Activated CD4-positive, alpha-beta T cell treated with anti-CD3 and anti-CD28 coated beads, Interleukin-2, amount 10 ng/mL, durations not matched to agents 7 days and 5 days (primary cell): ENCODE measurements around the gene NLN. TPM values are rescaled to one million over a fixed set of nuclear protein-coding genes. Genes with fewer than 3 reads are reported as not detected.
A peak's percentile ranks its signal among the peaks of the same experiment; 100 is the strongest.
"Not testable (repeated sequence)": the region's sequence is repeated elsewhere in the genome, so short reads cannot be mapped to it uniquely, and the experiment has no call there.

Experiments used
- CTCF ChIA-PET: fragments of 350-600 bp; sonication (Branson Sonifier 250); formaldehyde crosslinking; loops from one replicate; lab custom pipeline; 2021; ENCODE audit warnings: antibody characterized with exemption; lab: Charles Lee
- POLR2A ChIA-PET: fragments of 350-600 bp; sonication (Branson Sonifier 250); formaldehyde crosslinking; loops from one replicate; lab custom pipeline; 2021; ENCODE audit warnings: antibody characterized with exemption; lab: Charles Lee
- DNase-seq: peaks from one replicate; pipeline ENCODE4 v3.0.0-alpha.2; 2020
- H3K27ac Mint-ChIP-seq: one replicate; pipeline ENCODE4 v1.8.0; 2021; ENCODE audit warnings: mild to moderate bottlenecking, moderate library complexity, mixed read lengths
- H3K27me3 Mint-ChIP-seq: one replicate; pipeline ENCODE4 v1.8.0; 2021; ENCODE audit warnings: mixed read lengths
- H3K36me3 Mint-ChIP-seq: one replicate; pipeline ENCODE4 v1.8.0; 2021; ENCODE audit warnings: low read depth, mixed read lengths
- H3K4me1 Mint-ChIP-seq: one replicate; pipeline ENCODE4 v1.8.0; 2021; ENCODE audit warnings: mixed read lengths
- H3K4me3 Mint-ChIP-seq: one replicate; pipeline ENCODE4 v1.8.0; 2021; ENCODE audit warnings: mild to moderate bottlenecking, moderate library complexity, mixed read lengths
- H3K9me3 Mint-ChIP-seq: one replicate; pipeline ENCODE4 v1.8.0; 2021; ENCODE audit warnings: mixed read lengths
- total RNA-seq, 2 experiments: library from RNA; stranded (reverse); gene quantifications; one replicate each; pipeline ENCODE4 v1.2.3, GENCODE V29; 2021

The NLN gene
- total RNA-seq, 2 experiments from 2014 or later = 11.0 to 12.4 TPM

DNA sequence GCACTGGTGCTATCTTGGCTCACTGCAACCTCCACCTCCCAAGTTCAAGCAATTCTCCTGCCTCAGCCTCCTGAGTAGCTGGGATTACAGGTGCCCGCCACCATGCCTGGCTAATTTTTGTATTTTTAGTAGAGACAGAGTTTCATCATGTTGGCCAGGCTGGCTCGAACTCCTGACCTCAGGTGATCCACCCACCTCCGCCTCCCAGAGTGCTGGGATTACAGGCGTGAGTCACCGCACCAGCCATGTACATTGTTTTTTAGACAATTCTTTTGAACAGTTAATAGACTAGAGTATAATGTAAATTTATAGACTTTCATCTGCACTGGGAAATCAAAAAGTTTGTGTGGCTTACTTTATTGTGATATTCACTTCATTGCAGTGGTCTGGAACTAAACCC lies 85.5 kb downstream of the NLN start:
- CTCF ChIA-PET, H3K27me3 Mint-ChIP-seq, H3K4me3 Mint-ChIP-seq, H3K9me3 Mint-ChIP-seq, DNase-seq, POLR2A ChIA-PET, H3K27ac Mint-ChIP-seq: not testable (repeated sequence)
- peaks cover 26% of the 10 kb centered on the region for H3K4me1 Mint-ChIP-seq
- H3K36me3 Mint-ChIP-seq = peaks cover 37% of the 10 kb centered on the region

GRCh38 chr5:65808251-65808741 lies 86.3 kb downstream of the NLN start:
- no peak for DNase-seq
- Mint-ChIP-seq H3K27ac (no peak overlapping the region), H3K27me3 (no peaks in the 10 kb centered on the region), H3K36me3 (peaks cover 41% of the 10 kb centered on the region), H3K4me3 (no peak overlapping the region), H3K4me1 (peaks cover 34% of the 10 kb centered on the region), H3K9me3 (no peaks in the 10 kb centered on the region)
- CTCF ChIA-PET = no interaction called here
- POLR2A ChIA-PET = no interaction called here

- Mint-ChIP-seq H3K4me3 (no peak overlapping the region), H3K4me1 (peaks cover 32% of the 10 kb centered on the region), H3K27ac (no peak overlapping the region), H3K9me3 (no peaks in the 10 kb centered on the region), H3K36me3 (peaks cover 41% of the 10 kb centered on the region), H3K27me3 (no peaks in the 10 kb centered on the region)
- CTCF ChIA-PET = no interaction called here
- no peak for DNase-seq
- POLR2A ChIA-PET = no interaction called here
These were observed 86.8 kb downstream of the NLN start for GRCh38 chr5:65808818-65809217.

DNA sequence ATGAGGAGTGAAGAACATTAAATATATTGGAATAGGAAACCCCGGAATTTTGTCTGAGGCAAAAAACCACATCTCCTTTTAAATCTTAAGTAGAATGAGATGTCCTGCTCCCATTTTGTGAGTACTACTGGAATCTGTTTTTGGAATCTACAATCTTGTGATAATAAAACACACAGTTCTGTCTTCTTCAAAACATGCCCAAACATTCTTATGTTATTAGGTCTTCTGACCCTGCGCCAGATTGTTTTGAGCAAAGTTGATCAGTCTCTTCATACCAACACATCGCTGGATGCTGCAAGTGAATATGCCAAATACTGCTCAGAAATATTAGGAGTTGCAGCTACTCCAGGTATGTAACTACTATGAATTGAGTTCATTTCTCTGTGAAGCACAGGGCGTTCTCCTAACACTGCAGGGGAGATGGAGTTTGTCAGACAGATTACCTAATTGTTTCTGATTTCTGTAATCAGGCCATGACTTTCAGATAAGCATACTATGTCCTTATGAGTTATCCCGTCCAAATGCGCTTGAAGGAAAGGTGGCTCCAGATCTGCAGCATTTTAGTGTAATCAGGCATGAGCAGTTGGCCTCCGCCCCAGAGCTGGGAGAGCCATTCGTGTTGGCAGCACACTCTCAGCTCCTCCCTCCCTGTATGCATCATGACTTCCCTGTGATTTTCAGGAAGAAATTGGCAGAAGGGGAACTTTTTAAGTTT lies 88.0 kb downstream of the NLN start:
- H3K27ac Mint-ChIP-seq = no peak overlapping the region
- DNase-seq = no peak
- H3K36me3 Mint-ChIP-seq = peaks cover 42% of the 10 kb centered on the region
- no peak overlapping the region for H3K4me3 Mint-ChIP-seq
- H3K9me3 Mint-ChIP-seq = no peaks in the 10 kb centered on the region
- ChIA-PET POLR2A (no interaction called here), CTCF (interaction anchor here (1.0 kb wide), 1 partner anchor 9 kb away, joined by 3 read pairs; no protein-coding TSS in a partner anchor)
- H3K4me1 Mint-ChIP-seq = peaks cover 21% of the 10 kb centered on the region
- H3K27me3 Mint-ChIP-seq = no peaks in the 10 kb centered on the region

DNA sequence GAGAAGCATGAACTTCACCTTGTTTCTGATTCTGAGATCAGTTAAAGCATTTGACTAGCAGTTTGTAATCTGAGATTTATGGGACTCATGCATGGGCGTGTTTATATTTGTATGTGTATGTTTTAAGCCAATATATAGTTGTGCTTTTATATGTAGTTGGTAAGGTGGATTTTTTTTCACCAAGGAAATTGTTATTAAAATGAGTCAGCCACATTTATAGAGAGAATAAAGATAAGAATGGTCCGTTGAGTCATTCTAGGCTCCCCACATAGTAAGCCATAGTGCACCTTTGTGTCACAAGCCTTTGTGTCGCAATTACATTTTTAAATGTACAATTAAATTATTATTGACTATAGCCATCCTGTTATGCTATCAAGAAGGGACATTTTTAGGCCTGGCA lies 89.0 kb downstream of the NLN start:
- H3K4me3 Mint-ChIP-seq = no peak overlapping the region

DNA sequence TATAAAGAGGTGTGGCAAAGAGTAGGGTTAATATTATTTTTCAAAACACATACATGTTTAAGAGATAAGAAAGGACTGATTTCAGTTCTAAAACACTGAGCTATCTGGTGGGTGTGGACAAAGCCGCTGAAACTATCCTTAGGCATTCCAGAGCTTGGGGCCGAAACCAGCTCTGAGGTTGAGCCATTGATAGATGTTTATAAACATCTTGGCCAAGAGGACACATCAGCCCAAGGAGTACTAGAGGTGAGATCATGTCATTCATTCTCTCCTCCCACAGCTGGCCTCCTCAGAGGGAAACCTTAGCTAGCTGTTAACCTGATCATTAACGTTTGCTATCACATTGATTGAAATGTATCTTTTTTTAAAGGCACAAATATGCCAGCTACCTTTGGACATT lies 89.9 kb downstream of the NLN start:
- no peaks in the 10 kb centered on the region for H3K9me3 Mint-ChIP-seq
- ChIA-PET CTCF (interaction anchor here (1.0 kb wide), 1 partner anchor 11 kb away, joined by 4 read pairs; no protein-coding TSS in a partner anchor), POLR2A (no interaction called here)
- no peak overlapping the region for H3K4me3 Mint-ChIP-seq
- no peak overlapping the region for H3K27ac Mint-ChIP-seq
- H3K27me3 Mint-ChIP-seq = no peaks in the 10 kb centered on the region
- H3K4me1 Mint-ChIP-seq = peaks cover 17% of the 10 kb centered on the region
- peaks cover 35% of the 10 kb centered on the region for H3K36me3 Mint-ChIP-seq
- no peak for DNase-seq

More for the DNA sequence above, 89.0 kb downstream of the NLN start:
- ChIA-PET CTCF (interaction anchor here (1.0 kb wide), 1 partner anchor 8 kb away, joined by 3 read pairs; no protein-coding TSS in a partner anchor), POLR2A (no interaction called here)
- H3K9me3 Mint-ChIP-seq = no peaks in the 10 kb centered on the region
- no peak overlapping the region for H3K27ac Mint-ChIP-seq
- peaks cover 37% of the 10 kb centered on the region for H3K36me3 Mint-ChIP-seq
- H3K4me1 Mint-ChIP-seq = peaks cover 17% of the 10 kb centered on the region
- DNase-seq = no peak
- no peaks in the 10 kb centered on the region for H3K27me3 Mint-ChIP-seq

GRCh38 chr5:65812648-65813047 lies 90.6 kb downstream of the NLN start:
- Mint-ChIP-seq H3K9me3 (no peaks in the 10 kb centered on the region), H3K4me3 (no peak overlapping the region), H3K36me3 (peaks cover 35% of the 10 kb centered on the region), H3K4me1 (peaks cover 17% of the 10 kb centered on the region), H3K27ac (peak overlapping the region; percentile 1), H3K27me3 (no peaks in the 10 kb centered on the region)
- ChIA-PET CTCF (interaction anchor here (1.0 kb wide), 1 partner anchor 12 kb away, joined by 4 read pairs; no protein-coding TSS in a partner anchor), POLR2A (no interaction called here)
- peak; percentile 43 for DNase-seq

- no peak overlapping the region for H3K4me3 Mint-ChIP-seq
- ChIA-PET CTCF (interaction anchor here (1.0 kb wide), 1 partner anchor 13 kb away, joined by 4 read pairs; no protein-coding TSS in a partner anchor), POLR2A (no interaction called here)
- no peaks in the 10 kb centered on the region for H3K9me3 Mint-ChIP-seq
- no peaks in the 10 kb centered on the region for H3K27me3 Mint-ChIP-seq
- H3K4me1 Mint-ChIP-seq = peaks cover 17% of the 10 kb centered on the region
- DNase-seq = no peak
- H3K27ac Mint-ChIP-seq = peak overlapping the region; percentile 9
- peaks cover 35% of the 10 kb centered on the region for H3K36me3 Mint-ChIP-seq
These were observed 91.2 kb downstream of the NLN start for GRCh38 chr5:65813174-65813573.

GRCh38 chr5:65815161-65815560 lies 93.2 kb downstream of the NLN start:
- ChIA-PET CTCF (interaction anchor here (0.6 to 1.1 kb wide), 2 partner anchors 11 to 109 kb away, joined by 3 read pairs; no protein-coding TSS in a partner anchor), POLR2A (no interaction called here)
- peaks cover 26% of the 10 kb centered on the region for H3K4me1 Mint-ChIP-seq
- H3K9me3 Mint-ChIP-seq = no peaks in the 10 kb centered on the region
- H3K27ac Mint-ChIP-seq = no peak overlapping the region
- H3K27me3 Mint-ChIP-seq = no peaks in the 10 kb centered on the region
- DNase-seq = no peak
- no peak overlapping the region for H3K4me3 Mint-ChIP-seq
- peaks cover 25% of the 10 kb centered on the region for H3K36me3 Mint-ChIP-seq

DNA sequence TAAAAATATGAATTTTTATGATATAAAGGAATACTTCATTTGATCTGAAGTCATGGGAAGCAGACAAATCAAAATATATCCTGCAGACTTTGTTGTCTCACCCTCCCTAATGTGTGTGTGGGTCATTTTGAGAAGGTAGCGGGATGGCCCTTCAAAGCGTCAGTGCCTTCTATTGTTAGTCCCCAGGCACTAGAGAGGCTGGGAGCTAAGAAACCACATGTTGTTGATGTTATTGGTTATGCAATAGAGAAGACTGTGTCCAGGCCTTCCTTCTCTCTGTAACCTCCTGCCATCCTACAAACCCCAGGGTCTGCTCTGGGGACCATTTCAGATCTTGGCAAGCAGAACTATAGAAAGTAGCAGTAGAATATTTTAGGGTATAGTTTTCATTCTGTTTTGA lies 94.7 kb downstream of the NLN start:
- no peak overlapping the region for H3K4me3 Mint-ChIP-seq
- ChIA-PET CTCF (interaction anchor here (0.7 kb wide), 1 partner anchor 166 kb away, joined by 3 read pairs; no protein-coding TSS in a partner anchor), POLR2A (no interaction called here)
- no peak overlapping the region for H3K27ac Mint-ChIP-seq
- no peaks in the 10 kb centered on the region for H3K27me3 Mint-ChIP-seq
- DNase-seq = no peak
- H3K9me3 Mint-ChIP-seq = no peaks in the 10 kb centered on the region
- peaks cover 29% of the 10 kb centered on the region for H3K4me1 Mint-ChIP-seq
- H3K36me3 Mint-ChIP-seq = peaks cover 23% of the 10 kb centered on the region

DNA sequence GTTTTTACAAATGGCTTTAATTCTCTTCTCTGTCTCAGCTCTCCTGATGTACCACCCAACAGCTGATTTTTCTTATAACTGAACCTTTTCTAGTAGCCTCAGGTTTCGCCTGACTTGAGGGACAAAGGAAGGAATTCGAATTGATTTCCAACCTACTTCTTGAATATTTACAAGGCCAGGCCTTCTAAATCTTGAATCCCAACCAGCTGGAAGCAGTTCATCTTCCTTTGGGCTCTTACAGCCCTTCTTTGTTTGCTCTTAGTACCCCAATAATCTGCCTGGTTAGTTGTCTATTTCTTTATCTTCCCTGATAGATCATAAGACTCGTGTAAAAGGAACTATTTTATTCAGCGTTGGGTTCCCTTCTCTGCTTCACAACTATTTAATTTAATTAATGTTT lies 95.9 kb downstream of the NLN start:
- no peak for DNase-seq
- Mint-ChIP-seq H3K27me3 (no peaks in the 10 kb centered on the region), H3K4me3 (no peak overlapping the region), H3K36me3 (peaks cover 21% of the 10 kb centered on the region), H3K27ac (no peak overlapping the region), H3K9me3 (no peaks in the 10 kb centered on the region), H3K4me1 (peaks cover 18% of the 10 kb centered on the region)
- CTCF ChIA-PET = no interaction called here
- POLR2A ChIA-PET = no interaction called here

DNA sequence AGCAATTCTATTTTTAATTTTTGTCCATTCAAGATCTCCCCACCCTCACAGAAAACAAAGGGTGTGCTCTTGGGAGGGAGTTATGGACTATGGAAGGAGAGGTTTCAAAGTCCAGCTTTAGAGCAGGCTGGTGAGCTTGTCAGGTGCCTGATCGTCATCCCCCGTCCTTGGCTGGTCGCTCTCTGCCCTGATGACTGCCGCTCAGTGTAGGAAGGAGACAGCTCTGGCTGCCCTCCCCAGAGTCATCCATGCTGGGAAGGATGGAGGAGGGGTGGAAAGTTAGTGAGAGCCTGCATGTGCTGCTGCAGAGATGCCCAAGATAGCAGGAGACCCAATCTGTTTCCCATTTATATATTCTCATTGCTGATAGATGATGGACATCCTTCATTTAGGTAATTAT lies 96.6 kb downstream of the NLN start:
- no peak overlapping the region for H3K4me3 Mint-ChIP-seq
- H3K9me3 Mint-ChIP-seq = no peaks in the 10 kb centered on the region
- H3K36me3 Mint-ChIP-seq = peaks cover 15% of the 10 kb centered on the region
- H3K27ac Mint-ChIP-seq = no peak overlapping the region
- peaks cover 12% of the 10 kb centered on the region for H3K4me1 Mint-ChIP-seq
- no peak for DNase-seq
- ChIA-PET CTCF (interaction anchor here (1.2 to 1.3 kb wide), 2 partner anchors 13 to 256 kb away, joined by 4 to 5 read pairs; no protein-coding TSS in a partner anchor), POLR2A (no interaction called here)
- H3K27me3 Mint-ChIP-seq = no peaks in the 10 kb centered on the region

GRCh38 chr5:65819215-65819904 lies 97.4 kb downstream of the NLN start:
- H3K4me3 Mint-ChIP-seq = no peak overlapping the region
- DNase-seq = no peak
- ChIA-PET POLR2A (no interaction called here), CTCF (interaction anchor here (0.8 to 1.3 kb wide), 3 partner anchors 9 to 256 kb away, joined by 3 to 5 read pairs (median 4); no protein-coding TSS in a partner anchor)
- no peaks in the 10 kb centered on the region for H3K9me3 Mint-ChIP-seq
- H3K36me3 Mint-ChIP-seq = peaks cover 11% of the 10 kb centered on the region
- H3K4me1 Mint-ChIP-seq = peaks cover 14% of the 10 kb centered on the region
- H3K27me3 Mint-ChIP-seq = no peaks in the 10 kb centered on the region
- H3K27ac Mint-ChIP-seq = no peak overlapping the region
